Endodermal cell (in vitro differentiated cells): ENCODE results near the gene MAL. TPM values are rescaled to one million over a fixed set of nuclear protein-coding genes. Genes with fewer than 3 reads are reported as not detected.

Experiments used
- DNase-seq: peaks from one replicate; pipeline ENCODE4 v3.0.0-alpha.2; 2017
- H3K27ac ChIP-seq: 2 replicates; pipeline ENCODE4 v1.5.1; 2013; ENCODE audit warnings: mild to moderate bottlenecking, low read depth, low read length, moderate library complexity
- H3K27me3 ChIP-seq: 2 replicates; pipeline ENCODE4 v1.6.1; 2013; ENCODE audit warnings: mild to moderate bottlenecking, low read length, moderate library complexity; ENCODE audit not compliant: insufficient read depth, control insufficient read depth, poor library complexity, severe bottlenecking
- H3K36me3 ChIP-seq: 2 replicates; pipeline ENCODE4 v1.7.0; 2013; ENCODE audit warnings: mild to moderate bottlenecking, low read length, moderate library complexity; ENCODE audit not compliant: control insufficient read depth, insufficient read depth
- H3K4me1 ChIP-seq: one replicate; pipeline ENCODE4 v1.7.0; 2013; ENCODE audit warnings: low read length; ENCODE audit not compliant: control insufficient read depth, insufficient read depth
- H3K4me3 ChIP-seq: 2 replicates; pipeline ENCODE4 v1.5.1; 2013; ENCODE audit warnings: mild to moderate bottlenecking, low read length, moderate library complexity
- H3K9ac ChIP-seq: 2 replicates; pipeline ENCODE4 v1.6.1; 2013; ENCODE audit warnings: mild to moderate bottlenecking, low read length, moderate library complexity; ENCODE audit not compliant: poor library complexity, severe bottlenecking; ENCODE audit errors: extremely low read depth
- H3K9me3 ChIP-seq: 2 replicates; pipeline ENCODE4 v1.6.1; 2013; ENCODE audit warnings: mild to moderate bottlenecking, low read length, moderate library complexity; ENCODE audit not compliant: control insufficient read depth
- H3K27ac Mint-ChIP-seq: 2 replicates; pipeline ENCODE4 v1.8.0; 2020; ENCODE audit warnings: mixed read lengths
- H3K27me3 Mint-ChIP-seq: 2 replicates; pipeline ENCODE4 v1.8.0; 2021; ENCODE audit warnings: mild to moderate bottlenecking, mixed read lengths; ENCODE audit not compliant: insufficient read depth
- H3K36me3 Mint-ChIP-seq: 2 replicates; pipeline ENCODE4 v1.8.0; 2020; ENCODE audit warnings: low read depth, mixed read lengths
- H3K4me1 Mint-ChIP-seq: 2 replicates; pipeline ENCODE4 v1.8.0; 2020; ENCODE audit warnings: mixed read lengths
- H3K4me3 Mint-ChIP-seq: 2 replicates; pipeline ENCODE4 v1.8.0; 2020; ENCODE audit warnings: mild to moderate bottlenecking, moderate library complexity, mixed read lengths
- H3K9me3 Mint-ChIP-seq: 2 replicates; pipeline ENCODE4 v1.8.0; 2020; ENCODE audit warnings: mild to moderate bottlenecking, mixed read lengths
- CTCF ChIP-seq: fragments of 200-600 bp; sonication (generic); conservative IDR thresholded peaks from 2 replicates; pipeline ENCODE4 v1.5.0; 2021; ENCODE audit warnings: antibody characterized with exemption, mild to moderate bottlenecking
- WGBS, 2 experiments: methylation state at CpG; one replicate each; pipeline versions ENCODE4 v1.1.5 to v1.1.7; 2013; ENCODE audit warnings: missing lambda C conversion rate in 2 of 2, mixed read lengths in 1 of 2; ENCODE audit not compliant: insufficient coverage in 1 of 2, insufficient read length in 1 of 2; 5-methylcytosine and 5-hydroxymethylcytosine counted together
- total RNA-seq, 2 donors: library from RNA; stranded (reverse); fragmentation: NEBNext Ultra II Directional in 1 of 2; extraction: Animal tissue kit (Norgen Biotek cat#: 25700) in 1 of 2; gene quantifications; 2 replicates in 1 of 2; 3 replicates in 1 of 2; pipeline ENCODE4 v1.2.1, GENCODE V29; 2021

Gene MAL
- total RNA-seq, 2 donors from 2014 or later: not detected

- Mint-ChIP-seq H3K27ac (no peak overlapping the region), H3K36me3 (no peaks in the 10 kb centered on the region), H3K4me1 (peaks cover 2% of the 10 kb centered on the region), H3K4me3 (no peak overlapping the region), H3K9me3 (no peaks in the 10 kb centered on the region), H3K27me3 (peaks cover 13% of the 10 kb centered on the region)
- no peaks in the 10 kb centered on the region for H3K36me3 ChIP-seq
- no peak overlapping the region for H3K27ac ChIP-seq
- no peaks in the 10 kb centered on the region for H3K9me3 ChIP-seq
- peak; percentile 77 for TF ChIP-seq CTCF
- peak; percentile 82 for DNase-seq
- no peak overlapping the region for H3K4me3 ChIP-seq
- WGBS, 2 experiments: 31 to 52% methylated on average over 7 to 11 of the region's 11 CpGs
- H3K27me3 ChIP-seq: peaks cover 6% of the 10 kb centered on the region
- H3K9ac ChIP-seq: no peak overlapping the region
- no peaks in the 10 kb centered on the region for H3K4me1 ChIP-seq
Observed at GRCh38 chr2:95053543-95053942, 28.0 kb downstream of the MAL start.

GRCh38 chr2:95054016-95054415 lies 28.5 kb downstream of the MAL start:
- no peaks in the 10 kb centered on the region for H3K36me3 ChIP-seq
- H3K4me1 ChIP-seq: no peaks in the 10 kb centered on the region
- Mint-ChIP-seq H3K36me3 (no peaks in the 10 kb centered on the region), H3K27me3 (peaks cover 13% of the 10 kb centered on the region), H3K27ac (no peak overlapping the region), H3K4me3 (no peak overlapping the region), H3K9me3 (no peaks in the 10 kb centered on the region), H3K4me1 (peaks cover 2% of the 10 kb centered on the region)
- no peaks in the 10 kb centered on the region for H3K9me3 ChIP-seq
- H3K9ac ChIP-seq: no peak overlapping the region
- TF ChIP-seq CTCF: no peak
- peaks cover 6% of the 10 kb centered on the region for H3K27me3 ChIP-seq
- no peak overlapping the region for H3K4me3 ChIP-seq
- 71 to 88% methylated on average over 1 to 5 of the region's 5 CpGs for WGBS, 2 experiments
- H3K27ac ChIP-seq: no peak overlapping the region
- no peak for DNase-seq

DNA sequence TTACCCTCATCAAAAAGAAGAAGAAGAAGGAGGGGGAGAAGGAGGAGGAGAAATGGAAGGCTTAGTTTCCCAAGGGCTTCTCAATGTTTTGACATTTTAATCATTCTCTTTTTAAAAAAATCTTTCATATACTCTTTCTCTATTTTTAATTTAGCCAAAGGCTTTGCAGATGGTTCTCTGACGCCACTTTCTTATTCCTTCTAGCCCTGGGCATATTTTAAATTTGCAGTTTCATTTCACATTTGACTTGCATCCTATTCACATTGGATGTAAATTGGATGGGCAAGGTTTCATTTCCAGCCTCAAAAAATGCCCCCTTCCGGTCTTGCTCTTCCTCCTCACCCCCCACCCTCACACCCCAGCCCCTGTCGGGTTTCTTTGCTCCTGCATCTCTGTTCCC lies 29.8 kb downstream of the MAL start:
- H3K27ac ChIP-seq: no peak overlapping the region
- H3K36me3 ChIP-seq: no peaks in the 10 kb centered on the region
- H3K4me1 Mint-ChIP-seq: peaks cover 2% of the 10 kb centered on the region
- no peaks in the 10 kb centered on the region for H3K9me3 Mint-ChIP-seq
- peaks cover 13% of the 10 kb centered on the region for H3K27me3 Mint-ChIP-seq
- DNase-seq: no peak
- no peak overlapping the region for H3K27ac Mint-ChIP-seq
- 83 to 84% methylated on average over 2 to 3 of the region's 3 CpGs for WGBS, 2 experiments
- no peak overlapping the region for H3K4me3 Mint-ChIP-seq
- H3K36me3 Mint-ChIP-seq: no peaks in the 10 kb centered on the region
- peaks cover 6% of the 10 kb centered on the region for H3K27me3 ChIP-seq
- no peak for TF ChIP-seq CTCF
- H3K4me1 ChIP-seq: no peaks in the 10 kb centered on the region
- H3K4me3 ChIP-seq: no peak overlapping the region
- H3K9ac ChIP-seq: no peak overlapping the region
- no peaks in the 10 kb centered on the region for H3K9me3 ChIP-seq
